HG03432 (cell line): Measurements from ENCODE around the gene GRM7.
A peak's percentile ranks its signal among the peaks of the same experiment; 100 is the strongest.

ENCODE experiments used
- ATAC-seq: cut with Tn5 transposase; IDR thresholded peaks from one replicate; pipeline ENCODE4 v1.9.1; 2021; ENCODE audit warnings: mild to moderate bottlenecking, moderate library complexity; ENCODE audit not compliant: unreplicated experiment

The GRM7 gene

DNA sequence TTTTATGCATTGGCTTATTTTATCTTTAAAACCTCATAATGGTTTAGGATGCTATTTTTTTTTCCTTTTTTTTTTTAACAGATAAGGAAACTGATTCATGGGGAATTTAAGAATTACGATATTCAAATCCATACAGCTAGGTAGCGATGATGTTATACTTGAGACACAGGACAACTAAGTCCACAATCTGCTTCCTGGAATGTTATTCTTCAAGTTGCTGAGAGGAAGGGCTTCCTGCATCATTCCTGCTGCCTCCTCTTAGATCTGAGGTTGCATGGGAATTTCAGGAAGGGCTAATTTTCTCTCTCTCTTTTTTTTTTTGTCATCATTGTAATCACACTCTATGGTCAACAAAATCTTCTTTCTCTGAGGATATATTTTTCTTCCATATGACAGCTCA lies 595.5 kb downstream of the GRM7 start:
- ATAC-seq = no peak

DNA sequence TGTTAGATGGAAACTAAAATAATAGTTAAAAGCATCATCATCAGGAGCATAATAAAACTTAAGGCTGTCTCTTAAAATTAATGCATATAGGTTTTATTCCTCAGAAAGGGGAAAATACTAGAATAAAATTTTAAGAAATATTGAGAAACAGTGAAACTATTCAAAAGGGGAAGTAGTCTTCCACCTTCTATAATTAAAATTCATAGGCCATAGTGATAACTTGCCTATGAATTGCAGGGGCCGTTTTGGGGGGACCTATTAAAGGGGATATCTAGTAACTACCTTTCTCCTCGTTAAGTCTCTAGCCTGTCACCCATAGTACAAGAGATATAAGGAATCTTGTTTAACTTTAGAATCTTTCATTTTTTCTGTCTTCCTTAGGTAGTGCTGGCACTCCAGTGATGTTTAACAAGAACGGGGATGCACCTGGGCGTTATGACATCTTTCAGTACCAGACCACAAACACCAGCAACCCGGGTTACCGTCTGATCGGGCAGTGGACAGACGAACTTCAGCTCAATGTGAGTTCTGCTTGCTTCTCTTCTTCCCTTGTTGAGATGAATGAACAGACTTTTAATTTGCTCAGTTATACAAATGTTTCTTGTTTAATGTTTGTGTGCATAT lies 600.4 kb downstream of the GRM7 start:
- ATAC-seq = peak; percentile 98

DNA sequence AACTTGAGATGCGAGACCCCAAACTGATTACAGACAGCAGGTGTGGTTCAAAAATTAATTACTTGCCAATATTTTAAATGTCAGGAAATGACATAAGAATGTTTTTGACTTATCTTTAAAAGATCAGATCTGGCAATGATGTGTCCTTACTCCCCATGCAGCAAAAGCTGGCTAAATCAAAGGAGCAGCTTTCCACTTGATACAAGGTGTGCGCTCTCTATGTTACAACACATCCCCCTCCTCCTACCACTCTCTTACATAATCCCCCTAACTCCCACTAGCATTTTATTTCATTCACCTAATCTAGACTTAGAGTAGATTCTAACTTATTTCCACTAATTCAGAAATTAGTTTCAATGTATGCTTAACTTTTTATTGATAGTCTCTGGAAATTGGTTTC lies 609.0 kb downstream of the GRM7 start:
- ATAC-seq = no peak

DNA sequence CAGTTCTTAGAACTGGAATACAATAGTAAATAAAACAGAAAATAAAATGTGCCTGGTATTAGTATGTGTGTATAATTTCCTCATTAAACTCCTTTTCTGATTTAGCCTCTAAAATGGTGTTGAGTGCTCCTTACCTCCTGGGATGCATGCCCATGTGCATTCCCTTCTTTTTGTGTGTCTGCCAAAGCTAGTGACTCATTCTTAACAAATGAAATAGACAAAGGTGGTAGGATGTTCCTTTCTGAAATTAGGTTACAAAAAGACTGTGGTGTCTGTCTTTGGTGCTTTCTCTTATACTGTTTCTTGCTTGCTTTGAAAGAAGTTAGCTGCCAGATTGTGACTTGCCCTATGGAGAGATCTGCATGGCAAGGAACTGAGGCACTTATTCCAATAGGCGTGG lies 623.7 kb downstream of the GRM7 start:
- no peak for ATAC-seq

DNA sequence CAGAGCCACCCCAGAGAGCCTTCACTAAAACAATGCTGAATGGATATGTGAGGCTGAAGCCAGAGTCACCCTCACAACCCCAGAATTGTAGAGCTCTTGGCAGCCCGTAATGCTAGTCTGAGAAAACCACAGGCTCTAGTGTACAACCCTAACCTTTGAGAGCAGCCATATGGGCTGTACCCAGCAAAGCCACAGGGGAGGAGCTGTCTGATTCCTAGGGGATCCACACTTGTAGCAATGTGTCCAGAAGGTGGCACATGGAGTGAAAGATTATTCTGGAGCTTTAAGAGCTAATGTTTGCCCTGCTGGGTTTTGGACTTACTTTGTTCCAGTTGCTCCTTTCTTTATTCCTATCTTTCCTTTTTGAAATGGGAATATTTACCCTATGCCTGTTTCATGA lies 626.8 kb downstream of the GRM7 start:
- no peak for ATAC-seq

DNA sequence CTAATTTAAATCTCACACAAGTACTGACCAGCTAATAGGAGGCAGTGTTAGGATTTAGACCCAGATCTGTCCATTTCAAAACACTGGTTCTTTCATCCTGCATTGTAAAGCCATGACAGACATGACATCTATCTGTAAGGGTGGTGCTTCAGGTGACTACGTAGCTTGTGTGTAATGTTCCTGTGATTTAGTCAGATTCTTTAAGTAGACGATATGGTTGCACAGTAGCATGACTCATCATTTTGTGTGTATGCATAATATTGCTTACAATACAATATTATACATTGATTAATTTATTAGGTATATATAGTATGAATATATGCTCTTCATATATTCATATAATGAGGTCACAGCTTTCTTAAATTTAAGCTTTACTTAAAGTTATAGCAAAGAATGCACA lies 628.5 kb downstream of the GRM7 start:
- ATAC-seq = no peak

DNA sequence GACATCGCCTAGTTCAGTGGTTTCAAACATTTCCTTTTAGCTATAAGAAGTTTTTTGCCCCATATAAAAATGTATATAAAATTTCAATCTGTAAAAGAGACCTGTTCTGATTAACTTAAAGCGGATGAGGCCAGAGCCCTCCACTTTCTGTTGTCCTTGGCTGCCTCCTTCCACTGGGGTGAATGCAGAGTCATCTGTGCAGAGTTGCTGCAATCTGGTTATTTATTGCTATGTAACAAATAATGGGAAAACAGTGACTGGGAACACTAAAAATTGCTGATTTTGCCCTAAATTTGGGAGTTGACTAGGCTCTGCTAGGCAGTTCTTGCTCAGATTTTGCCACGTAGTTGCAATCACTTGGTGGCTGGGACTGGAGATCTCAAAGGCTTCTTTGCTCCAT lies 637.8 kb downstream of the GRM7 start:
- no peak for ATAC-seq

DNA sequence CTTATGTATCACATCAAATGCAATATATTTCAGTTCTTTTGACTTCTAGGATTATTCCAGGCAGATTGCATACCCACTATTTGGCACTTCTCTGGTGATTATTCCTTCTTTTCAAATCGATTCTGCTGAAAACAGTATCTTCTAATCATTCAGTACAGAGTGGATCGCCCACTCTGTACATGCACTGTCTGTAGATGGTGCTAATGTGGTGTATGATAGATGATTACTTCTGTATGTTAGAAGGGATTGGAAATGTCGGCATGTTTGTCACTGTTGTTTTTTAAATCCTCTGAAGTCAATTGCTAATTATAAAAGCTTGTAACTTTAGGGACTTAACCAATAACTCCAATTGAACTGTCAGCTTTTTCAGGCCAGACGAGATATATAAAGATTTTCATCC lies 642.5 kb downstream of the GRM7 start:
- no peak for ATAC-seq

DNA sequence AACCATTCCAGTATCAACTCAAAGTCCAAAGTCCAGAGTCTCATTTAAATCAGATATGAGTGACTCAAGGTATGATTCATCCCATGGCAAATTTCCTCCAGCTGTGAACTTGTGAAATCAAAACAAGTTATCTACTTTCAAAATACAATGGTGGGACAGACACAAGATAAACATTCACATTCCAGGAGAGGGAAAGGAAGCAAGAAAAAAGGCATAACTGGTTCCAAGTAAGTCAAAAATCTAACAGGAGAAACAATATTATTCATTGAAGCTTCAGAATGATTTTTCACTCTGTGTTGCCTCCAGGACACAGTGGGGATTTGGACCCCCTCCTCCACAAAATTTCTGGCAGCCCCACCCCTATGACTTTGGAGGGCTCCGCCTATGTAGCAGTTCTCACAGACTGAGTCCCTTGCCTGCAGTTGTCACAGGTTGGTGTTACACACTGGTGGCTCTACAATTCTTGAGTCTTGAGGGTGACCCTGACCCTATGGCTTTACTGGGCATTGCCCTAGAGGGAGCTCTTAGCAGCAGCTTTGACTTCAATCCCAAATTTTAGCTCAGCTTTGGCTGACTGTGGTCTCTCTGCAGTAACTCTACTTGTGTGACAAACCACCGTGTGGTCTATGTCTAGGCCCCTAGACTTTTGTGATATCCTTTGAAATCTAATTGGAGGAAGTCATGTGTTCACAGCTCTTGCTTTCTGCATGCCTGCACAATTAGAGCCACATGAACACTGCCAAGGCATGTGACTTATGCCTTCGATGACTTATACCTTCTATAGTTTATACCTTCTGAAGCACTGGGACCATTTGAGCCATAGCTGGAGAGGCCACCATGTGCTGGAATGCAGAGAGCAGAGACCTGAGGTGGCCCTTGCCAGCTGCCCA lies 644.2 kb downstream of the GRM7 start:
- no peak for ATAC-seq

DNA sequence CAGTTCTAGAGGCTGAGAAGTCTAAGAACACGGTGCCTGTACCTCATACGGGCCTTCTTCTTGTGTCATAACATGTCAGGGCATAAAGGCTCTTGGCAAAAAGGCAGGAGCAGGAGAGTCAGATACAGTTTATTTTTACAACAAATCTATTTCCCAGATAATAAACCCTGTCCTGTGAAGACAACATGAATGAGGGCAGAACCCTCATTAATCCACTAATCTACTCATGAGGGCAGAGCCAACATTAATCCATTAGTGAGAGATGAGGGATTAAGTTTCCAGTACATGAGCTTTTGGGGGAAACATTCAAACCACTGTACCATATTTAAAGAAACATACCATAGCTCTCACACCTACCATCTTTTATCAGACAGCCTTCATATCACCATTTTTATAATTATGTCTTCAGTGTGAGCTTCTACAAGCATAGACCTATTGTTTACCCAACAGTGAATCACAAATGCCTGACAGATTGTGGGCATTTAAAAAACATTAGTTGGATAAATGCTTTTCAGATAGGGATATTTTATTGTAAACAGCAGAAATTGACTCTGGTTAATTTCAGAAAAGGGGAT lies 645.8 kb downstream of the GRM7 start:
- ATAC-seq = no peak

DNA sequence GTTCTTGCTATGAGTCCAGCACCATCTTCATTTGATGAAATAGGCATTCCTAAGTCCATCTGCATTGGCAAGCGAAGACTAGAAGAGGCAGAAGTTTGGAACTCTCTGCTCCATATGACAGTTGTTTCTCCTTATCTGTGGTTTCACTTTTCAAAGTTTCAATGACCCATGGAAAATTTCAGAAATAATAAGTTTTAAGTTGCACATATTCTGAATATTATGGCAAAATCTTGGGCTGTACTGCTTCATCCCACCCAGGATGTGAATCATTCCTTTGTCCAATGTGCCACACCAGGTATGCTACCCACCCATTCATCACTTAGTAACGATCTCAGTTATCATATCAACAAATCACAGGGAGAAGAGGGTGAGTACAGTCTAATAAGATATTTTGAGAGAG lies 647.9 kb downstream of the GRM7 start:
- ATAC-seq = no peak

DNA sequence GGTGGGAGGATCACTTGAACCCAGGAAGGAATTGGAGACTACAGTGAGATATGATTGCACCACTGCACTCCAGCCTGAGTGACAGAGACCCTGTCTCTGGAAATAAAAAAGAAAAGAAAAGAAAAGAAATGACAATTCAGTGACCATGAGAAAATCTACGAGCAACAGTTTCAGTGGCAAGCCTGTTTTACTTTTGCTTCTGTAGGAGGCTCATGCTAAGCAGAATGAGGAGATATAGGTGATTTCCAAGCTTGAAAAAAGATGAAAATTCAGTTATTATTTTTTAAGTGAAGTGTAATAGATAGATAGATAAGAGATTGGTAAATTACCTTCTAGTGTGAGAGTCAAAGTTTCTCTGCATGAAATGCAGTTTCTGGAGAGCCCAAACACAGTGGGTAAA lies 651.1 kb downstream of the GRM7 start:
- no peak for ATAC-seq

DNA sequence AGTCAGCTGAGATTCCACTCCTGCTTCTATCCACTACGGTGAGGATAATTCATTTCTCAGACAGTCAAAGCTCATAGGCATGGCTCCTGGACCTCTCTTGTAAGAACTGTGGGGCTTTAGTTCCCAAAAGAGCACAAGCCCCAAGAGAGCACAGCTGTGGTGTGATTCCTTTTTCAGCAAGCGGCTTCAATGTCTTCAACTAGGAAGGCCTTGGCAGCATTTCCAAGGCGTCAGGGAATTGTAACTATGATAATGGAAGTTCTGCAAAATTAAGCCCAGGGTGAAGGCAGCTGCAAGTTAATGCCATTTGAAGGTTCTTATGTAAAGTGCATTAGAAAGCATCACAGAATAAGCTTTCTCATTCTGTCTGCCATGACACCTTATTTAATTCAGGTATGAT lies 657.1 kb downstream of the GRM7 start:
- no peak for ATAC-seq

DNA sequence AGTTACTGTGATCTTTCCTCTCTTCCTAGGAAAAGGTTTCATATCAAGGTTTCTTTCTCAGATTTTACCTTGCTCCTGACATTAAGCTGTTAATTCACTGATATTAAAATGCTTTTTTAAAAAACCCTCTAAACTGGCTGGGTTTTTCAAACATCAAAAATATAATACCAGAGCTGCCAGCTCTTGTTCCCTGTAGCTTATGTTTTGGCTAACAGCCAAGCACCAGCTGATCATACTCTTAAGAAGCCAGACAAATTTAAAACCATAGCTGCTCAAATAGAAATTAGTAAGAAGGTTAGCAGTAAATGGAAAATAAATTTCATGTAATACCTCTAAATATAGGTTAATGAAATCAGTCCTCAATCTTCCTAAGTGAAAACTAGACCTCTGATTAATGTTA lies 657.5 kb downstream of the GRM7 start:
- no peak for ATAC-seq

DNA sequence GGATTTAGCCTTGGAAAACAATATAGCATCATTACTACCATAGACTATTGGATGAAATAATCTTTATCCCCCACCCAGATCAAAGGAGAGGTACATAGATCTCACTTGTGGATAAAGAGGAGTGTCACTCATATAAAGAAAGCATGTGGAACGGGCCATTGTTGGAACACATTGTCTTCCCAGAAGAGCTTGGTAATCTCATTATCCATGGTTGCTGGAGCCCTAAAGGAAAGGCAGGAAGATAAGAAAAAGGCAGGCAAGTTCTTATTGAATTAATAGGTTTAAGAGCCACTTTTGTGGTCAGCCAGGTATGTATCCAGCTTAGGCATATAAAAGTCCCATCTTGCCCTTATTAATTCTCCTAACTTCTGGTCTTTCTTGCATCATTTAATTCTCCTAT lies 659.1 kb downstream of the GRM7 start:
- no peak for ATAC-seq

DNA sequence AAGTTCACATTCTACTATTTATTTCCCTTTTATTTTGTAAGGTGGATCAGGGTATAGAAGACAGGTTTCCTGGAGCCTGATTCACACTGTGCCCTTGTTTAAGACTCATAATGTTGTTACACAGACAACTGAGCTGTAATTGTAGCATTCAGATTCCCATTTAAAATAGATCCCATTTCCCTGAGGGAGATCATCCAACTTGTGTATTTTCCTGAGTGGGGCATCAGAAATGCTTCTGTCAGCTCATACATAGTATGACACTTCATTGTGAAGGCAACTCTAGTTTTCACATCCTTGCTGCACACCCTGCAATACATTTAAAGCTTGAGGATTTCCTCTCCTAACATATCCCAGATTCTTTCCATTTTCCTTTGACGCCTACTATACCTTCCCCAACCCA lies 659.7 kb downstream of the GRM7 start:
- no peak for ATAC-seq

DNA sequence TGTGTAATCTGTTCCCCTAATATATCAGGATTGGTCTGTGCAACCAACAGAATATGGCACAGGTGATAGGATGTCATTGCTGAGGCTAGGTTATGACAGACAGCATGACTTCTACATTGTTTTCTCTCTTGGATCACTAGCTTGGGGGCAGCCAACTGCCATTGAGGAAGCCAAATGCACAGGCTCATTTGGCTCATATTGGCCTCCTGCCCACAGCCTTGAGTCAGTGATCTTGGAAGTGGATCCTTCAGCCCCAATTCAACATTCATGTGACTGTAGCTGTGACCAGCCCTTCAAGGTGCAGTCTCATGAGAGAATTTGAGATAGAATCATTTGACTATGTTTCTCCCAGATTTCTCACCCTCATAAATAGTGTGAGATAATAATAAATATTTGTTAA lies 675.6 kb downstream of the GRM7 start:
- ATAC-seq = no peak

DNA sequence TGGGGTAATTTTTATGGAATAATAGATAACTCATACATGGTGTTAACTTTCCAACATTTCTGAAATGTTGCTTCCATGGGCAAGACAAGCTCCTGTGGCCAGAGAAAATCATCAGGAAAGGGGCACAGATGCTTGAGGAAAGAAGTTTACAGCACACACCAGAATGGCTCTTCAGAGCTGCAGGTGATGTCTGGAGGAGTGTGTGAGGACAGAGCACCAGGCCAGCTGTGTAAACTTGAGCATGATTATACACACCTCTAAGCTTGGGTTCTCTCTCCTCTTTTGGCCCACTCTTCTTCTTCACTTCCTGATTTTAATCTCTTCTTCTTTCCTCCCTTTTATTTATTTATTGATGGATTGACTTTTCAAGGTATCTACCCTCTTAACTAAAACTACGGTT lies 676.0 kb downstream of the GRM7 start:
- no peak for ATAC-seq

DNA sequence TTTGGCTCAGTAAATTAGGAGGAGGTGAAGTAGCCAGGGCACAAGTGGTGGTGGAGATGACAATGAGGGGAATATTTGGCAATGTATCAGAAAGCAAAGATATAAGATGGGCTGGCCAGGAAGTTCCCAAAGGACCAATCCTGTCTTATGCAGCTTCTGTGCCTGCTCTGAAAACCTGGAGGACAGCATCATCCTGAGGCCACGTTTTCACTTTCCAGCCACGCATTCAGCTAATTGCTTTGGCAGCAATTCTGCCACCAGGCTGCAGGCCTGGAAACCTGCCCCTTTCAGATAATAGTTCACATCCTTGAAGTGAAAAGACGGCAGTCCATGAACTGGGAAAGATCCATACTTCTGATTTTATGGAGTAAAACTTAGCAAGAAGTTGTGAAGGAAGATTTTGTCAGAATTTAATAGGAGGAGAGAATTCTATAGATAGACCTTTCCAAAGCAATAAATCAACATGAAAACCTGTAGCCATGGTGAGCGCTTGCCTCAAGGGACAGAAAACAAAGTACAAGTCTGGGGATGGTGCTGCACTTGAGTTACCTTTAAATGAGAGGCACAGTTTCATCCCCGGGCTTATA lies 682.5 kb downstream of the GRM7 start:
- ATAC-seq = no peak

DNA sequence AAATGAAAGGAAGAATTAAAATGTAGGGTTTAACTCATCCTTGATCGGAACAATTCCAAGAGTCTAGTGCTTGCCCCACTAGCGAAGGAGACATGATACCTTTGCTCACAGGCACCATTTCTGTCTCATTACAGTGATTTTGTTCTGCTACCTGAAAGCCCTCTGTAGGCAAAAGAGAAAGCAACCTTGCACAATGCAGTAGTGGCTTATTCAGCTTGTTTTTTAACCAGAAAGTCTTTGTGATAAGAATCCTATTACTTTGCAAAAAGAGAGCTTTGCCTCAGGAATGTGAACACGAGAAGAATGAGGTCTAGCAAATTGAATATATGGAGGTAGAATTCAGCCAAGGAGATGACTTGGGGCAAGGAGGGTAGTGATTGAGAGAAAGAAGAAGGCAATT lies 684.4 kb downstream of the GRM7 start:
- no peak for ATAC-seq

DNA sequence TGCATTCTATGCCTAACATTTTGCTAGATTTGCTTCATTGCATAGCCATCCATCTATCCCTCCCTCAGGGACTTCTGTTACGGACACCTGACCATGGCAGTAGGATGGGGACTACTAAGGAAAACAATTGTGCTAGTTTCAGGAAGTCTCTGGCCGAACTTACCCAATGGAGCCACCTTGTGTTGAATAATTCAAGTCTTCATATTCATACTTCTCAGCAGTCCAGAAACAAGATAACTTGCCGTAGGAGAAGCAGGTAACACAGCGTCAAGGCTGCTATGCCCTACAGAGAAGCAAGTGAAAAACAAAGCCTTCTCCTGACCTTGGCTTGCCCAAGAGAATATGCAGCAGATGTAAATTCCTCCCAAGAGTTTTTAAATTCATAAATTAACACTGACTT lies 685.3 kb downstream of the GRM7 start:
- ATAC-seq = no peak

DNA sequence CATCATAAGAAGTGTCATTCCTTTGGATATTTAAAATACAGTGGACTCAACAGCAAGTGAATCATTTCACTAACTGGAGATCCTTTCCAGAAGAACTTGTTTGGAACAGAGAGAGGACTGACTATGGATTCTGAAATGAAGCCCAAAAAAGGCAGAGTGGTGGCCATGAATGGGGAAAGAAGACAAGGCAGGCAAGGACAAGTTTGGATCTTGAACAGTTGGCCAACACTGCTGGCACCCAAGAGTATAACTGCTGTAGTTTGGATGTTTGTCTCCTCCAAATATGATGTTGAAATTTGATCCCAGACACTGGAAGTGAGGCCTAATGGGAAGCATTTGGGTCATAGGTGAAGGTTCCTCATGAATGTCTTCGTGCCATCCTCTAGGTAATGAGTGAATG lies 686.9 kb downstream of the GRM7 start:
- no peak for ATAC-seq
